Stimulated activated CD4-positive, alpha-beta T cell treated with anti-CD3 and anti-CD28 coated beads, Interleukin-15, amount 100 ng/mL, for 24 hours (primary cell): ENCODE results near the gene CAND2.
A peak's percentile ranks its signal among the peaks of the same experiment; 100 is the strongest.

Experiments
- DNase-seq: peaks from one replicate; pipeline ENCODE4 v3.0.0-alpha.2; 2020

CAND2 gene

DNA sequence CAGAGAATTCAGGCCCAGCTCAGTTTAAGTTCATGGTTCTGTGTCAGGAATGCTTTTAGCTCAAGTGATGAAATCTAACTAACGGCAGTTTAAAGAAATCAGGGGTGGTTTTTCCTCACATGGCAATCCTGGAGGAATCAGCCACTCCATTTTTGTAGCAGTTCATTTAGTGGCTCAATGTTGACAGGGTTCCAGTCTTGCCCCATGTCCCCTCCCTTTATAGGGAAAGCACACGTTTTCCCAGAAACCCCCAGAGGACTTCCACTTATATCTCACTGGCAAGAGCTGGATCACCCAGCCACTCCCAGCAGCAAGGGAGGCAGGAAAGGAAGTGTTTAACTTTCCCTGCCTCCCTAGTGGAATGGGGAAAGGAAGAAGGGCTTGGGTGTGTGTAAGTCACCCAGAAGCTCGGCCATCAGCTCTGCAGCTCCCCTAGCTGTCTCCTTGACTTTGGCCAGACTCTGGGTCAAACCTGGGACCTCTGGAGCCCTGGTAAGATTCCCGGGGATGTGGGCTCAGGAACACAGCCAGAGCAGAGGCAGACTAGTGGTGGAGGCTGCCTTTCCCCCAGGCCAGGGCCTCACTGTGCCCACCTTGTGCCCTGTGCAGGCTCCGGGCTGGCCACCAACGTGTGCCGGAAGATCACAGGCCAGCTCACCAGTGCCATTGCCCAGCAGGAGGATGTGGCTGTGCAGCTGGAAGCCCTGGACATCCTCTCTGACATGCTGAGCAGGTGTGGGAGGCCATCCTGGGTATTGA lies 11.3 kb downstream of the CAND2 start:
- DNase-seq: no peak

DNA sequence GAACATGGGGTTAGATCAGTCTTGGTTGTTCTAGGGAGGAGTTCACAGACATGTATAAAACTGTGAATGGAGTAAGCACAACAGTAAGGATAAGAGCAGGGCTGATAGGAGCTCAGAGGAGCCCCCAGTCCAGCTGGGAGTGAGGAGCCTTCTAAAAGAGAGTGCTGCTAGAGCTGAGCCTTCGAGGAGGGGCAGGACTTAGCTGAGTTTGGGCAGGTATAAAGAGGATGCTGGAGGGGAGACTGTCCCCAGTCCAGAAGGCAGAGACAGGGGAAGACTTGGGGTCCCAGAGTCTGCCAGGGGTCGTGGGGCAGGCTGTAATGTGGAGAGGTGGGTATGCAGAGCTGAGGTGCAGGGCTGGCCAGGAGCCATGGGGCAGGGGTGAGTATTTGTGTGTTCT lies 12.1 kb downstream of the CAND2 start:
- no peak for DNase-seq

DNA sequence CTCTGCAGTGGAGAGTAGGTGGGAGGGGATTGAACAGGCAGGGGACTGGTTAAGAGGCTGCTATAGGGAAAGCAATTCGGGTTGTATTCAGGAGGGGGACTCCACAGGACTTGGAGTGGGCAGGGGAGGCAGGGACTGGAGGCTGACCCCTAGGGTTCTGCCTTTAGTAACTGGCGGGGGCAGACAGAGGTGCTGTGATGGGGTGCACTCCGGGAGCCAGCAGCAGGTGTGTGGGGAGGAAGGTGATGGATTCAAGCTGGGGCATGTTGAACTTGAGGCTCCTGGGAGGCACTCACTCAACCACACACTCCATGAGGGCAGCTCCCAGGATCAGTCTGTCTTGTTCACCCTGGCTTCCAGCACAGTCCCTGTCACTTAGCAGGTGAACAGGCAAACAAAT lies 12.5 kb downstream of the CAND2 start:
- DNase-seq: no peak

DNA sequence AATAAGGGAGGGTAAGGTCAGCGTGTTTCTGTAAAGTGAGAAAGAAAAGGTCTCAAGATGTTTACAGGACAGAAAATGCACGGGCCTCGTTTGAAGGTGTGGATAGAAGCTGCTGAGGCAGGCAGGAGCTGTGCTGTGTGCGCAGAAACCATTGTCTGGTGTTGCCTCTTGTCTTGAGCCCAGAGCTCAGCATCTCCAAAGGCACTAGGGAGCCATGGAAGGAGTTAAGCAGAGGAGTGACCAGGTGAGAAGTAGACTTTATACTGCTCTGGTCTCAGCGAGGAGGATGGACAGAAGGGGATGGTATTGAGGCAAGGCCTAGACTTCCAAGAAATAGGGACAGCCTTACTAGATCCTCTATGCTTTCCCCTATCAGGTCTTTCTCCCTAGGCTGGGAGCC lies 13.0 kb downstream of the CAND2 start:
- no peak for DNase-seq

DNA sequence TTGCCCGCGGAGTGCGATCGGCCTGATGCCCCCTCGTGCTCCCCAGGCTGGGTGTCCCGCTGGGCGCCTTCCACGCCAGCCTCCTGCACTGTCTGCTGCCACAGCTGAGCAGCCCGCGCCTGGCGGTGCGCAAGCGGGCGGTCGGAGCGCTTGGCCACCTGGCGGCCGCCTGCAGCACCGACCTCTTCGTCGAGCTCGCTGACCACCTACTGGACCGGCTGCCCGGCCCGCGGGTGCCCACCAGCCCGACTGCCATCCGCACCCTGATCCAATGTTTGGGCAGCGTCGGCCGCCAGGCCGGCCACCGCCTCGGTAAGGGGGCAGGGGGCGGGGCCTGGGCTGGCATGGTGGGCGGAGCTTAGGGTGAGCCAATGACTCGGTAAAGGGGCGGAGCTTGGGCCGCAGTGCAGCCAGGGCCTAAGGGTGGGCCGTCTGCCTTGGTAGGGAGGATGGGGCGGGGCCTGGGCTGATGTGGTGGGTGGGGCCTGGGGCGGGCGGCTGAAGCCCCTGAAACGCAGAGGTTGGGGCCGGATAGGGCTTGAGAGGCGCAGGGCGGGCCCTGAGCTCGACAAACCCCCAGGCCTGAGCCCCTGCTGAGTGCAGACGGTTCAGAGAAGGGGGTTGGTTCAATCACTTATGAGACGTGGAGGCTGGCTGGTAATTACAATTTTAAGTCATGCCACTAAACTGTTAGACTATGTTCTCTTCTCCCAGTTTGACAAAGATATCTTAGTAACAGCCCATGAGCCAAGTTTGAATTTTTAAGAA lies 13.7 kb downstream of the CAND2 start:
- peak; percentile 96 for DNase-seq

DNA sequence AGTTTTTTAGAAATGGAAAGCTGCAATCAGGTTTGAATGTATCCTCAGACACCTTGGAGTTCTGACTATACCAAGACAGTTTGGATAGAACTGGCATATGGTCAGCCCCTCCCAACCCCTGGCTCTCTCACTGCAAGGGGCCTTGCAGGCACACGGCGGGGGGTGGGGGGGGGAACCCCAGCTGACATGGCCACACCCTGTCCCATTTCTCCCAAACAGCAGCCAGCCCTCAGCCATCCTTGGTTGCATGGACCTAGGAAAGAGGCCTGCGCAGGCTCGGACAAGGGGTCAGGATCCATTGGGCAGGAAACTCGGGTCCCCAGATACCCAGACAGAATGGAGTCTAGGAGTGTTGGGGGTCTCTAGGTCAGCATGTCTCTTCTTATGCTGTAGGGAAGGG lies 14.5 kb downstream of the CAND2 start:
- no peak for DNase-seq

DNA sequence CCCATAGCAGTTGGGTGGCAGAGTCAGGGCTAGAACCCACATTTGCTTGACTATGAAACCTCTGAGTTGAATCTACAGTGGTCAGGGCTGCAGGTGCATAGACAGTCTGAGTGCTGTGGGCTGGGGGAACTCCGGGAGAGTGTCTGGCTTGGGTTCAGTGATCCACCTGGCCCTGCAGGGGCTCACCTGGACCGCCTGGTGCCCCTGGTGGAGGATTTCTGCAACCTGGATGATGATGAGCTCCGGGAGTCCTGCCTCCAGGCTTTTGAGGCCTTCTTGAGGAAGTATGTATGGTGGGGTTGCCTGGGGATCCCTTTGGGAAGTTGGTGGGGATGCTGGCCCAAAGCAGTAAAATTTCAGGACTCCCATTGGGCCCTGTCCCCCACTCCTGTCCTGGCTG lies 16.3 kb downstream of the CAND2 start:
- no peak for DNase-seq

DNA sequence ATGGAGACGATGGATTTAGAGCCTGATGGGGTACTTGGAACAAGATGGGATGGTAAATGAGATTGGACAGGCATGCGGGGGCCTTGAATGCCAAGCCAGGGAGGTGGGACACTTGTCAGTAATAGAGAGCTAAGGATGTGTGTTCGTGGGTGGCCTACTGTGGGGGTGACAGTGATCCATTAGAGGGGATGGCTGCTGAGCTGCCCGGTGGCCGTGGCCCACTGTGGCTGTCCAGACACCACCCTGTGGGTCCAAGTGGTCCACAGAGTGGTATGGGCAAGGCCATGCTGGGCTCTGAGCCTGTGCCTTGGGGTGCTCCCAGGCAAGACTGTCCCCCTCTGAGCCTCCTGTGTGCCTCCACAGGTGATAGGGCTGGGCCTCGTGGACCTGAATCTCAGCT lies 17.5 kb downstream of the CAND2 start:
- no peak for DNase-seq

DNA sequence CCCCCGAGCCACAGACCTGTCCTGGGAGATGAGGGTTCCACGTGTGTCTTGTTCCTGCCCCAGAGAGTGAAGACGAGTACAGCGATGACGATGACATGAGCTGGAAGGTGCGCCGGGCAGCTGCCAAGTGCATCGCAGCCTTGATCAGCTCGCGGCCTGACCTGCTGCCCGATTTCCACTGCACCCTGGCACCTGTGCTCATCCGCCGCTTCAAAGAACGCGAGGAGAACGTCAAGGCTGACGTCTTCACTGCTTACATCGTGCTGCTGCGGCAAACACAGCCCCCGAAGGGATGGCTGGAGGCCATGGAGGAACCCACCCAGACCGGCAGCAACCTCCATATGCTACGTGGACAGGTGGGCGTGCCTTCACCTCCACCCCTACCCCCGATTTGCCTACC lies 18.6 kb downstream of the CAND2 start:
- DNase-seq: no peak

DNA sequence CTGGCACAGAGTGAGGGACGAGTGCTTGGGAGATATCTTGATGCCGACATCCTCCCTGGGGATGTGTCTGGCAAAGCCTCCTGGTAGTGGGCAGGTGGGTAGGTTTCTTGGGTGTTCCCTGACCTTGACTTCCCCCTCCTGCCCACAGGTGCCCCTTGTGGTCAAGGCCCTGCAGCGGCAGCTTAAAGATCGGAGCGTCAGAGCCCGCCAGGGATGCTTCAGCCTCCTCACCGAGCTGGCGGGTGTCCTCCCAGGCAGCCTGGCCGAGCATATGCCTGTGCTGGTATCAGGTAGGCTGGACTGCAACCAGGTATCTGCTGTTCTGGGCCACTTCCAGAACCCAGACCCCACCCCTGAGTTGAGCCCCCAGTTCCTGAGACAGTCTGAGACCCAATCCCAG lies 19.2 kb downstream of the CAND2 start:
- no peak for DNase-seq

DNA sequence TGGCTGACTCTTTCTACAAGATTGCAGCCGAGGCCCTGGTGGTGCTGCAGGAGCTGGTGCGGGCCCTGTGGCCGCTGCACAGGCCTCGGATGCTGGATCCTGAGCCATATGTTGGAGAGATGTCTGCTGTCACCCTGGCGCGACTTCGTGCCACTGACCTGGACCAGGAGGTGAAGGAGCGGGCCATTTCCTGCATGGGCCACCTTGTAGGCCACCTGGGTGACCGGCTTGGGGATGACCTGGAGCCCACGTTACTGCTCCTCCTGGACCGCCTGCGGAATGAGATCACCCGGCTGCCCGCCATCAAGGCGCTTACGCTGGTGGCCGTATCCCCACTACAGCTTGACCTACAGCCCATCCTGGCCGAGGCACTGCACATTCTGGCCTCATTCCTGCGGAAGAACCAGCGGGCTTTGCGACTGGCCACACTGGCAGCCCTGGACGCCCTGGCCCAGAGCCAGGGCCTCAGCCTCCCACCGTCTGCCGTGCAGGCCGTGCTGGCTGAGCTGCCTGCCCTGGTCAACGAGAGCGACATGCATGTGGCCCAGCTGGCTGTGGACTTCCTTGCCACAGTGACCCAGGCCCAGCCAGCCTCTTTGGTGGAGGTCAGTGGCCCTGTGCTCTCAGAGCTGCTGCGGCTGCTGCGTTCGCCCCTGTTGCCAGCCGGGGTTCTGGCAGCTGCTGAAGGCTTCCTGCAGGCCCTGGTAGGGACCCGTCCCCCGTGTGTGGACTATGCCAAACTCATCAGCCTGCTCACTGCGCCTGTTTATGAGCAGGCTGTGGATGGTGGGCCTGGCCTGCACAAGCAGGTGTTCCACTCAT lies 20.3 kb downstream of the CAND2 start:
- no peak for DNase-seq

DNA sequence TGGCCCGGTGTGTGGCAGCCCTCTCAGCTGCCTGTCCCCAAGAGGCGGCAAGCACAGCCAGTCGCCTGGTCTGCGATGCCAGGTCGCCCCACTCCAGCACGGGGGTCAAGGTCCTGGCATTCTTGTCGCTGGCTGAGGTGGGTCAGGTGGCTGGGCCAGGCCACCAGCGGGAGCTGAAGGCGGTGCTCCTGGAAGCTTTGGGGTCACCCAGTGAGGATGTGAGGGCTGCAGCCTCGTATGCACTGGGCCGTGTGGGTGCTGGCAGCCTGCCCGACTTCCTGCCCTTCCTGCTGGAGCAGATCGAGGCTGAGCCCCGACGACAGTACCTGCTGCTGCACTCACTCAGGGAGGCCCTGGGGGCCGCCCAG lies 20.8 kb downstream of the CAND2 start:
- DNase-seq: no peak

DNA sequence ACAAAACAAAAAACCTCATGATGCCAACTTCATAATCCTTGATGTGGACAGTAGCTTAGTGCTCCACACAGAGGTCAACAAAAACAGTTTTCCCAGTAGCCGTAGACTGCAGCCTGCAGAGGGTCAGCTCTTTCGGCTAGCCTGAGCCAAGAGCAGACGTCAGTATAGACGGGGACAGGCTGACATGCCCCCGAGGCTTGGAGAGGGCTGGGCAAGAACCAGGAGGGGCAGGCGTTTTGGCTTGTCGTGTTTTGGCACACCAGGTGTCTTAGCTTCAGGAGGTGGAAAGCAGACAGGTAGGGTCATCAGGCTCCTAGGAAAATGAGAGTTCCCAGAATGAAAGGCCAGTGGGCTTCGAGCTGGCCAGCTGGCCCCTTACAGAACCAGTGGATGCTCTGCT lies 21.8 kb downstream of the CAND2 start:
- no peak for DNase-seq

DNA sequence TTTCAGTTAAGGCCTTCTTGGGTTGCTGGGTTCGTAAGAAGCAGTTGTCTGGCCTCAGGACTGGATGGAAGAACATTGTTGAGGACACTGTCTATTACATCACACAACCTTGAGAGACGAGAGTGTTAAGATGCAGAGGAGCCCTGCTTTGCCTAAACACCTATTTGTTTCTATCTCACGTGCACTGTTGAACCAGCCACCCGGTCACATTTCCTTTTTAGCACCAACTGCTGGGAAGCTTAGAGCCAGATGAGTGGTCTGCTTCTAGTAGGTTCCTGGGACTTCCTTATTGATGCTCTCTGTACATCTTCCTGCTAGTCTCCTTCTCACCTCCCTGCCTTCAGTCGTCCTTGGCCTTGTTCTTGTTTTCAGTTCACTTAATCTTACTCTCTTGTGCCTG lies 22.3 kb downstream of the CAND2 start:
- DNase-seq: no peak

DNA sequence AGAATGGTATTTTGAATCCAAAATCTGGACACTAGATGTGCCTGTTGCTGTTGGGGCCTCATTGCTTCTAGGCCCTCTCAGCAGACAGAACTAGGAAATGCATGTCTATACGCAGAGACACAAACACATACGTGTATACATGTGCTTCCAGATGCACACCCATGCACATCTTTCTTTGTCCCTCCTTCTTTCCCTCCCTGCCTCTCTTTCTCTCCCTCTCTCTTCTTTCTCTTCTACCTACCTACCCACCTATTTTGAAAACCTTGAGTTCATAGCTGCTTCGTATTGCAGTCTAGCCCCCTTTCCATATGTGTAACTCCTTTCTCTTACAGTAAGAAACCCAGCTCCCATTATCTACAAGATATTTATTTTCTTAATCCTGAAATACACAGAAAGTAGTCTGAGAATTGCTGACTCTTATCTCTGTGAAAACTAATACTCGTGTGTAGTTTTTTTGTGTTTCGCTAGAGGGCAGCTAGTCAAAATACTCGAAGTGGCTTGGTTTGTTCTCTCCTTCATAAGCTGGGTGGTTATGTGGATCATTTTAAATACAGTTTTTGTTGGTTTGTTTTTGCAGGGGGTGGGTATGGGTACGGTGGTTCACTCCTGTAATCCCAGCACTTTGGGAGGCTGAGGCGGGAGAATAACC lies 26.4 kb downstream of the CAND2 start:
- DNase-seq: no peak

DNA sequence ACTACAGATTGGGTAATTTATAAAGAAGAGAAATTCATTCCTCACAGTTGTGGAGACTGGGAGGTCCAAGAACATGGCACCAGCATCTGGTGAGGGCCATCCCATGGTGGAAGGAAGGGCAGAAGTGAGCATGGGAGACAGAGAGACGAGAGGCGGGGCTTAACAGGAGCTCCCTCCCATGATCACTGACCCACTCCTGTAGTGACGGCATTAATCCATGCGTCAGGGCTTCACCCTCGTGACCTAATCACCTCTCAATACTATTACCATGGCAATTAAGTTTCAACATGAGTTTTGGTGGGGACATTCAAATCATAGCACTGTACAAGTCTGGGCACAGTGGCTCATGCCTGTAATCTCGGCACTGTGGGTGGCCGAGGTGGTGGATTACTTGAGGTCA lies 27.8 kb downstream of the CAND2 start:
- DNase-seq: no peak

DNA sequence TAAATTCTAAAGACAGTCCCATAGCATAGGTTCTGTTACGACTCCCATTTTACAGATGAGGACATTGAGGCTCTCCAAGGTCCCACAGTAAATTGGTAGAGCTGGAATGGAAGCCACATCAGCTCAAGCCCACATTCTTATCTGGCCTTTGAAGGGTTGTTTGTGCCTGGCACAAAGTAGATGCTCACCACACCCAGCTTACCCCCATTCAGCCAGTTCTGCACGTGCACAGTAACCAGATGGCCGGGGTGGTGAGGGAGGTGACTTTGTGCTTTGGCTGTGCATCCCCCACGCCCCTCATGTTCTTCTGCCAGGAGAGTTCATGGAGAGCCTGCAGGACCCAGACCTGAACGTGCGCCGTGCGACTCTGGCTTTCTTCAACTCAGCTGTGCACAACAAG lies 28.7 kb downstream of the CAND2 start:
- DNase-seq: no peak

DNA sequence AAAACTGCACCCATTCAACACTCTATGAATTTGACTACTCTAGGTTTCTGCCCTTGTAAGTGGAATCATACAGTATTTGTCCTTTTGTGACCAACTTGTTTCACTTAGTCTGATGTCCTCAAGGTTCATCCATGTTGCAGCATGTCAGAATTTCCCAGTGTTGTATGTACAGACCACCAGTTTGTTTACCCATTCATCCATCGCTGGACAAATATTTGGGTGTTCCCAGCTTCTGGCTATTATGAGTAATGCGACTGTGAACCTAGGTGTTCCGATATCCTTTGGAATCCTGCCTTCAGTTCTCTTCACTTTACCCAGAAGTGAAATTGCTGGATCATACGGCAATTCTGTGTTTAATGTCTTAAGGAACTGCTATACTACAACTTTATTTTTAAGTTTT lies 32.3 kb downstream of the CAND2 start:
- no peak for DNase-seq

DNA sequence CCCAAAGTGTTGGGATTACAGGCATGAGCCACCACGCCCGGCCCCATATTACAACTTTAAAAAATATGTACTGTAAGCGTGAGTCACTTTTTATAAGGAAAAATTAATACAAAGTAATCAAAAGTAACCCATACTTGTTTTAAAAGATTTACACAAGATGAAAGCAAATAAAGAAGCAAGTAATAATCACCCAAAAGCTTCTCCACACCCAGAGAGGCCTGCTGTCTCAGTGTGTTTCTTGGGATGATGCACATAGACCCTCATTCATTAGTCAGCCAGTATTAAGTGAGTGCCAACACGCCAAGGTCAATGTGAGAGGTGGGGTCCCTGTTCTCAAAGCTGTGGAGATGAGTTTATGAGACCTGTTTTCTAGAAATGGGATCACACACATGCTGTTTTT lies 32.9 kb downstream of the CAND2 start:
- DNase-seq: no peak

DNA sequence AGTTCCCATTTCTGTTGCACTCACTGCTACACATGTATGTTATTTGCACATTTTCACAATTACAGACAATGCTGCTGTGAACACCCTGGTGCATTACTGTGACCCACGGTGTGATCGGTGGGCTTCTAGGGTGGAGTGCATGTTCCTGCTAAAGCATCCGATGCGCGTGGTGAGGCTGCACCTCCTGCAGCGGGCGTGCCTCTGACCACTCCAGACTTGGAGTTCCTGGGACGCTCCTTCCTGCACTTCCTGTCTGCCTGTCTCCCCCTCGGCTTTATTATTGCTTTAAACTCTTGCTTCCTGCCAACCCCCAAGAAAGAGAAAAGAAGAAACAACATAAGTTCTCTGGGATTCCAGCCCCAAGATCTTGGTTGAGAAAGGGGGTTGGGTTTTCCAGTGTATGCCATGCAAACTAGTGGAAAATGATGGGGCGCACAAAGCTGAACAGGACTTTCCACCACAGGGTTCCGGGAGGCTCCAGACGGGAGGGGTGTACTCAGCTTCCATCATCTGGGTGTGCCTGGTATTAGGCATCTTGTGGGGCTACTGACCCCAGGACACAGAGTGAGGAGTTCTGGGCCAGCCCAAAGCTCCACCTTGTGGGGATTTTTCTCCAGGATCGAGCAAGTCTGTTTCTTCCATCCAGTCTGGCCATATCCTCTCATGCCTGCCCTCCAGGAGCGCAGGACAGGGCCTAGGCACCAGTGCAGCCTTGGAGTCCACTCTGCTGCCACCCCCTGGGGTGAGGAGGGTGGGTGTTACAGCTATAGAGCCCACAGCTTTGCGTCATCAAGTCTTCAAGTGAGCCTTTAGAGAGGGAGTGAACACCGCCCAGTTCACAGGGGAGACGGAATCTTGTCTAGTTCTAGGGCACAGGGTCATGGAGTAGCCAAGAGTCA lies 33.7 kb downstream of the CAND2 start:
- DNase-seq: no peak

DNA sequence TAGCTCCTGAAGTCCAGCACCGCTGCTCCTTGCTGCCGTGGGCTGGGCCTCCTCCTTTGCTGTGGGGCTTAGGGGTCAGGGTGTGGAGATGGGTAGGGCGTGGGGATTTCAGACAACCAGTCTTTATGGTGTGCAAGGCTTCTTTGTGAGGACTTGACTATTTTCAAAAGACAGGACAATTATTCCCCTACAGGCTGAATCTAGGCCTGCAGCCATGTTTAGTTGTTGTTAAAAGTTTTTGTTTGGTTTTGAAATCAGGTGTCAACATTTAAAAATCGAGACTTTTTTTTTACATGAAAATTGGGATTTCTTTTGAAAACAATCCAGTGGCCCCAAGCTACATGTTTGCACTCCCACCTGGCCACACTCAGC lies 34.3 kb downstream of the CAND2 start:
- DNase-seq: no peak

DNA sequence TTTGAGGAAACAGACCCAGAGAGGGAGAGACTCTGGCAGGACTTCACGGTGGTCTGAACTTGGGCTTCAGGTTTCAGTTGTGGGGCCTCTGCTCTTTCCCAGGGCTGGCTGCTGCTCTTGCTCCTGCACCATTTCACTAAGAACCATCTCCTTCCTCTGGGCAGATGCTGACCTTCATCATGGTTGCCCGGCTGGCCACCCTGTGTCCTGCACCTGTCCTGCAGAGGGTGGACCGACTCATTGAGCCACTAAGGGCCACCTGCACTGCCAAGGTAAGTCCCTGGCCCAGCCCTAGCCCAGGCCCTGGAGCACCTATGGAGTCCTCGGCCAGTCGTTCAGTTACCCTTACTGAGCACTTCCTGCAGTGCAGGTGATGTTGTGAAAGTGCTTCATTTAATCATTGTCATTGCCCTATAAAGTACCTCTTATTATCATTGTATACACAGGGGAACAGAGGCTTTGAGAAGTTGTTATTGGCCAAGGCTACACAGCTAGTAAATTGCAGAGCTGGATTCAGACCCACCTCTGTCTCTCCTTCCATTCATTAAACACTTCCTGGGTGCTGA lies 34.9 kb downstream of the CAND2 start:
- peak; percentile 33 for DNase-seq
